Endothelial cell of umbilical vein (primary cell): ENCODE data around the gene ARV1.

Source experiments
- CTCF ChIP-seq, 2 donors: IDR thresholded peaks; 1 replicate in 1 of 2; 2 replicates in 1 of 2; pipeline ENCODE4 v1.5.1; 2011; ENCODE audit warnings: low read length in 2 of 2, mild to moderate bottlenecking in 2 of 2, moderate library complexity in 2 of 2, control low read depth in 1 of 2, inconsistent platforms in 1 of 2, low read depth in 1 of 2; ENCODE audit not compliant: insufficient read depth in 1 of 2; ENCODE audit errors: extremely low read depth in 1 of 2
- EZH2 ChIP-seq: IDR thresholded peaks from 2 replicates; pipeline ENCODE4 v1.6.1; 2012; ENCODE audit warnings: borderline replicate concordance, low read depth, mild to moderate bottlenecking, moderate library complexity, low read length, inconsistent platforms; ENCODE audit not compliant: severe bottlenecking

GRCh38 chr1:230940848-230941247 is 38.0 kb upstream of the ARV1 start:
- TF ChIP-seq CTCF (IDR thresholded peaks at IDR 0.05; ENCODE audit: extremely low read depth in 1 of 2, insufficient read depth in 1 of 2, low read depth in 1 of 2, low read length in 2 of 2) = no peak
- no peak for TF ChIP-seq EZH2
